Esophagus squamous epithelium (tissue), 4 donors: Measurements from ENCODE around the gene KANTR.

ENCODE experiments used
- POLR2A ChIP-seq, 4 donors: fragments of 450-650 bp; IDR thresholded peaks; one replicate each; pipeline ENCODE4 v1.6.1; 2017; ENCODE audit warnings: antibody characterized with exemption in 4 of 4, mild to moderate bottlenecking in 4 of 4, moderate library complexity in 3 of 4
- TF ChIP-seq, protein P1 (sequence below), 6 experiments: fragments of 450-650 bp in 4 of 6; fragments of 200-600 bp in 2 of 6; sonication (generic) in 2 of 6; IDR thresholded peaks; one replicate each; pipeline ENCODE4 v1.5.1; 2016 to 2019; ENCODE audit warnings: antibody characterized with exemption in 6 of 6, mild to moderate bottlenecking in 4 of 6, moderate library complexity in 4 of 6

DNA sequence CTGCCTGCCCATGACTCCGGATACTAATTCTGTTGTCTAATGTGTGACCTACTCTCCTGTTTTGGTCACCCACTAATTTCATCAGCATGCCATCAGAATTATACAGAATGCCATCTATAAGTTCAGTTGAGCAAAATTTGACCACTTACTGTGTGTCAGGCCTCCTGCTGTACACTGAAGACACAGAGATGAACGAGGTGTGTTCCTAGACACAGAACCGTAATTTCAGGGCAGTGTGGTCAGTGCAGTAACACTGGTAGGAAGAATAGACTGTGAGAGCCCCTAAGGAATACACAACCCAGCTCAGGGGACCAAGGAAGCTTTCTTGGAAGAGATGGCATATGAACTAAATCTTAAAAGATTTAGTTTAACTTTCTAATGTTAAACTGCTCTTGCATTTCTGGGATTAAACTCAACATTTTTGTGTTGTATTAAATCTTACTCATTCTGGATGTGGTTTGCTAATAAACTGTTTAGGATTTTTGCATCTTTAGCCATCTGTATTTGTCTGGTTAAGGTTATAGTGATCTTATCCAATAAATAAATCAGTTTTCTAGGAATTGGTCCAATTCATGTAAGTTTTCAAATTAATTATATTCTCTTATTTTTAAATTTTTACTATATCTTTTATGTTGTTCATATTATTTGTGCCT, 34.3 kb downstream of the KANTR start:
- TF ChIP-seq, protein P1, sequence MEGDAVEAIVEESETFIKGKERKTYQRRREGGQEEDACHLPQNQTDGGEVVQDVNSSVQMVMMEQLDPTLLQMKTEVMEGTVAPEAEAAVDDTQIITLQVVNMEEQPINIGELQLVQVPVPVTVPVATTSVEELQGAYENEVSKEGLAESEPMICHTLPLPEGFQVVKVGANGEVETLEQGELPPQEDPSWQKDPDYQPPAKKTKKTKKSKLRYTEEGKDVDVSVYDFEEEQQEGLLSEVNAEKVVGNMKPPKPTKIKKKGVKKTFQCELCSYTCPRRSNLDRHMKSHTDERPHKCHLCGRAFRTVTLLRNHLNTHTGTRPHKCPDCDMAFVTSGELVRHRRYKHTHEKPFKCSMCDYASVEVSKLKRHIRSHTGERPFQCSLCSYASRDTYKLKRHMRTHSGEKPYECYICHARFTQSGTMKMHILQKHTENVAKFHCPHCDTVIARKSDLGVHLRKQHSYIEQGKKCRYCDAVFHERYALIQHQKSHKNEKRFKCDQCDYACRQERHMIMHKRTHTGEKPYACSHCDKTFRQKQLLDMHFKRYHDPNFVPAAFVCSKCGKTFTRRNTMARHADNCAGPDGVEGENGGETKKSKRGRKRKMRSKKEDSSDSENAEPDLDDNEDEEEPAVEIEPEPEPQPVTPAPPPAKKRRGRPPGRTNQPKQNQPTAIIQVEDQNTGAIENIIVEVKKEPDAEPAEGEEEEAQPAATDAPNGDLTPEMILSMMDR (IDR thresholded peaks at IDR 0.05) = no peak
- no peak for TF ChIP-seq POLR2A (IDR thresholded peaks at IDR 0.05)
